HuH-7.5 (cell line): Measurements from ENCODE around the gene RNF19B.
"Not testable (repeated sequence)": the region's sequence is repeated elsewhere in the genome, so short reads cannot be mapped to it uniquely, and the experiment has no call there.

Source experiments
- DNase-seq: peaks from one replicate; pipeline ENCODE4 v3.0.0; 2011; ENCODE audit warnings: low spot score

The RNF19B gene

GRCh38 chr1:32964461-32965250 is at the start of gene RNF19B:
RNF19B (minus strand) TSS chr1:32964809; CDS start chr1:32964685, 124 bp downstream.
- peak; percentile 98 for DNase-seq

GRCh38 chr1:33013791-33014190 is 49.2 kb upstream of the RNF19B start:
- no peak for DNase-seq

- DNase-seq, result no peak
These were observed 47.6 kb upstream of the RNF19B start for GRCh38 chr1:33012165-33012564.

GRCh38 chr1:33010932-33011731 is 46.5 kb upstream of the RNF19B start:
- DNase-seq, result no peak

GRCh38 chr1:33009561-33009960 is 45.0 kb upstream of the RNF19B start:
- no peak for DNase-seq

- no peak for DNase-seq
These were observed 43.7 kb upstream of the RNF19B start for GRCh38 chr1:33008051-33008914.

GRCh38 chr1:33007190-33008050 is 42.8 kb upstream of the RNF19B start:
- peak; percentile 41 for DNase-seq

GRCh38 chr1:33005838-33006421 is 41.3 kb upstream of the RNF19B start:
- no peak for DNase-seq

- no peak for DNase-seq
These were observed 40.7 kb upstream of the RNF19B start for GRCh38 chr1:33005117-33005837.

GRCh38 chr1:33004613-33005012 is 40.0 kb upstream of the RNF19B start:
- DNase-seq, result no peak

- no peak for DNase-seq
These were observed 39.0 kb upstream of the RNF19B start for GRCh38 chr1:33003657-33004056.

- DNase-seq, result no peak
These were observed 37.4 kb upstream of the RNF19B start for GRCh38 chr1:33002006-33002405.

- DNase-seq, result no peak
These were observed 36.7 kb upstream of the RNF19B start for GRCh38 chr1:33001282-33001681.

GRCh38 chr1:33000427-33001026 is 35.9 kb upstream of the RNF19B start:
- DNase-seq, result no peak

- no peak for DNase-seq
These were observed 34.4 kb upstream of the RNF19B start for GRCh38 chr1:32998997-32999396.

- no peak for DNase-seq
These were observed 33.5 kb upstream of the RNF19B start for GRCh38 chr1:32998064-32998463.

GRCh38 chr1:32997381-32997891 is 32.8 kb upstream of the RNF19B start:
- DNase-seq, result no peak

GRCh38 chr1:32993324-32993636 is 28.7 kb upstream of the RNF19B start:
- DNase-seq, result not testable (repeated sequence)

- peak; percentile 63 for DNase-seq
These were observed 28.1 kb upstream of the RNF19B start for GRCh38 chr1:32992489-32993323.
